ENCODE data around the gene ANKRD34A. TPM values are rescaled to one million over a fixed set of nuclear protein-coding genes. Genes with fewer than 3 reads are reported as not detected.

Gene ANKRD34A
- total RNA-seq, 1 donor from 2014 or later, result 1.2 TPM

DNA sequence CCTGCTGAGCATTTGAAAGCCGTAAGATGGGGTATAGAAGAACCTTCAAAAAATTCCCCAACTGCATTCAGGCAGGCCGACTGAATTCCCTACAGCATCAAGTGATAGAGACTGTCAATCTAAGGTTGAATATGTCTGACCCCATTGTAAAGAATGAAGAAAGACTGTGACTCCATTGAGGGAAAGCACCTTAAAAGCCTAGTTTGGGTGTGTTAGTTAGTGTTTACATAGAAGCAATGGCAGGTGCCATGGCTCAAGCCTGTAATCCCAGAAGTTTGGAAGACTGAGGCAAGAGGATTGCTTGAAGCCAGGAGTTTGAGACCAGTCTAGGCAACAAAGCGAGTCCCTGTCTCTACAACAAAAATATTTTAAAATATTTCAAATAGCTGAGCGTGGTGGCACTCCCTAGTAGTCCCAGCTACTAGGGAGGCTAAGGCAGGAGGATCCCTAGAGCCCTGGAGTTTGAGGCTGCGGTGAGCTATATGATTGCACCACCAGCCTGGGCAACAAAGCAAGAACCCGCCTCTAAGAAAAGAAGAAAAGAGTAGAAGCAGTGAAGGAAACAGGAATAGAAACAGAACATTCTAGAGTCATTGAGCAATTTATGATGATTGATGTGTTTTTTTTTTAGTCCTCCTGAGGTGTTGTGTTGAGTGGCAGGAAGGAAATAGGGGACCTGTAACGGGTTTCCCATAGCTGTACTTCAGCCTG, 15.5 kb upstream of the ANKRD34A start:
- no peak overlapping the region for H3K27ac Mint-ChIP-seq (ENCODE audit: unreplicated experiment)
- no peaks in the 10 kb centered on the region for H3K27me3 Mint-ChIP-seq (ENCODE audit: low read depth)
- no peaks in the 10 kb centered on the region for H3K36me3 Mint-ChIP-seq (ENCODE audit: low read depth)
- H3K9me3 Mint-ChIP-seq (ENCODE audit: low read depth), result no peaks in the 10 kb centered on the region
- TF ChIP-seq CTCF (IDR thresholded peaks at IDR 0.05), result no peak
- peaks cover 7% of the 10 kb centered on the region for H3K4me1 Mint-ChIP-seq (ENCODE audit: low read depth)
- DNase-seq (ENCODE audit: low spot score), result no peak
- no peak overlapping the region for H3K4me3 Mint-ChIP-seq (ENCODE audit: unreplicated experiment)

- H3K27ac Mint-ChIP-seq (ENCODE audit: unreplicated experiment), result no peak overlapping the region
- H3K27me3 Mint-ChIP-seq (ENCODE audit: low read depth), result no peaks in the 10 kb centered on the region
- DNase-seq (ENCODE audit: low spot score), result no peak
- TF ChIP-seq CTCF (IDR thresholded peaks at IDR 0.05), result peak; percentile 76
- no peaks in the 10 kb centered on the region for H3K9me3 Mint-ChIP-seq (ENCODE audit: low read depth)
- H3K4me3 Mint-ChIP-seq (ENCODE audit: unreplicated experiment), result no peak overlapping the region
- no peaks in the 10 kb centered on the region for H3K36me3 Mint-ChIP-seq (ENCODE audit: low read depth)
- peaks cover 3% of the 10 kb centered on the region for H3K4me1 Mint-ChIP-seq (ENCODE audit: low read depth)
These were observed 14.7 kb upstream of the ANKRD34A start for GRCh38 chr1:145978854-145979745.

DNA sequence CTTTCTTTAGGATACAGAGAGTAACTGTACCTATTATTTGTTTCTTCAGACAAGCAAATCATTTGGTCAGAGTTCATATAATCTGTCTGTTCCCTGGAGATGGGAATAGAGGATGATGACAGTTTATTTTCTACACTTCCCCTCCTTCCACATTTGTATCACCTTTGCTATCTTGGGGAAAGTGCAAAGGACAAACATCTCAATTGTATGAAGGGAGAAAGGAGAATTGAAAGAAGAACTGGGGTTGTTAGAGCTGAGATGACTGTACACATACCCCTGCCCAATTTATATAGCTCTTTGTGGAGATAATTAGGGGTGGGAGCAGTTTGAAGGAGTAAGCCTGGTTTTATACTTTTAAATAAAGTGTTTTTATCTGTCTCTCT, 14.1 kb upstream of the ANKRD34A start:
- no peaks in the 10 kb centered on the region for H3K27me3 Mint-ChIP-seq (ENCODE audit: low read depth)
- no peak overlapping the region for H3K4me3 Mint-ChIP-seq (ENCODE audit: unreplicated experiment)
- no peaks in the 10 kb centered on the region for H3K9me3 Mint-ChIP-seq (ENCODE audit: low read depth)
- DNase-seq (ENCODE audit: low spot score), result no peak
- peaks cover 1% of the 10 kb centered on the region for H3K4me1 Mint-ChIP-seq (ENCODE audit: low read depth)
- no peak for TF ChIP-seq CTCF (IDR thresholded peaks at IDR 0.05)
- H3K27ac Mint-ChIP-seq (ENCODE audit: unreplicated experiment), result no peak overlapping the region
- no peaks in the 10 kb centered on the region for H3K36me3 Mint-ChIP-seq (ENCODE audit: low read depth)

GRCh38 chr1:145977486-145978470, 13.4 kb upstream of the ANKRD34A start:
- no peaks in the 10 kb centered on the region for H3K9me3 Mint-ChIP-seq (ENCODE audit: low read depth)
- peak; percentile 93 for TF ChIP-seq CTCF (IDR thresholded peaks at IDR 0.05)
- H3K4me1 Mint-ChIP-seq (ENCODE audit: low read depth), result no peaks in the 10 kb centered on the region
- no peaks in the 10 kb centered on the region for H3K27me3 Mint-ChIP-seq (ENCODE audit: low read depth)
- no peak overlapping the region for H3K4me3 Mint-ChIP-seq (ENCODE audit: unreplicated experiment)
- DNase-seq (ENCODE audit: low spot score), result no peak
- no peak overlapping the region for H3K27ac Mint-ChIP-seq (ENCODE audit: unreplicated experiment)
- no peaks in the 10 kb centered on the region for H3K36me3 Mint-ChIP-seq (ENCODE audit: low read depth)
